ENCODE measurements around the gene DBN1.

DBN1 gene

GRCh38 chr5:177457852-177458681 lies 15.4 kb downstream of the DBN1 start:
- peak overlapping the region; percentile 22 to 88 for H3K27ac ChIP-seq
- no peak overlapping the region for H3K4me3 ChIP-seq
- no peak for DNase-seq (ENCODE audit: low spot score)
- TF ChIP-seq CTCF (IDR thresholded peaks at IDR 0.05), result no peak

DNA sequence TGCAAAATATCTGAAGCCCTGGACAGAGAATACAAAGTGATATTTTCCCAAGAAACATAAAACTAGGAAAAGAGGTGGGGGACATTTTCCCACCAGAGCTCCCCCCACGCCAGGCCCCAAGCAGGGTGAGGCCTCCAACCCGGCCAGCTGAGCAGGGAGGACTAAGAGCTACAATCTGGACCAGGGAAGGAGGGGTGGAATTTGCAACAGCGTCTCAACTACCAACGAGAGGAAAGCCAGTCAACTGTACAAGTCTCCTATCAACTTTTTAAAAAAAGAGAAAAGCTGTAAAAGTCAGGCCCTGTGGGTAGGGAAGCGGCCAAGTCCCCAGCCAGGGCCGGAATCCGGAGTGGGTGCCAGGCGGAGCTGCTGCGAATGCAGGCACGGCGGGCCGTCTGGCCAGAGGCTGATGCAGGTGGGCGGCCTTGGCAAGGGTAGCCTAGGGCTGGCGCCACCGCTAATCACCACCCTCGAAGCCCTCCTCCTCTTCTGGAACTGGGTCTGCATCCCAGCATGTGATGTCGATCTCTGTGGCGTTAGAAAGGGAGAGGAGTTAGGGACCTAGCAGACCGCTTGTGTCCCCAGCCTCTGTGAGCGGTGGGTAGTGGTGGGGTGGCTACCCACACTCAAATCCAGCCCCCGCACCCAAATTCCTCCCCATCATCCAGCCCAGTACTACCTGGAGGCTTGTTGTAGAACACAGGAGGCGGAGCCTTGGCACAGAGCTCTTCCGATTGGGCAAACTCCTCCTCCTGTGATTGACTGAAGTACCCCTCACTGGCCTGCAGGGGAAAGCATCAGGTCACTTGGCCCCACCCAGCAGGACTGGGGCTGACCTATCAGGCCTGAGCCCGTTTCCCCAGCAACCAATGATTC lies 16.2 kb downstream of the DBN1 start:
- peak overlapping the region; percentile 22 to 88 for H3K27ac ChIP-seq
- peak; percentile 95 for DNase-seq (ENCODE audit: low spot score)
- H3K4me3 ChIP-seq, result peak overlapping the region; percentile 28
- peak; percentile 47 for TF ChIP-seq CTCF (IDR thresholded peaks at IDR 0.05)

DNA sequence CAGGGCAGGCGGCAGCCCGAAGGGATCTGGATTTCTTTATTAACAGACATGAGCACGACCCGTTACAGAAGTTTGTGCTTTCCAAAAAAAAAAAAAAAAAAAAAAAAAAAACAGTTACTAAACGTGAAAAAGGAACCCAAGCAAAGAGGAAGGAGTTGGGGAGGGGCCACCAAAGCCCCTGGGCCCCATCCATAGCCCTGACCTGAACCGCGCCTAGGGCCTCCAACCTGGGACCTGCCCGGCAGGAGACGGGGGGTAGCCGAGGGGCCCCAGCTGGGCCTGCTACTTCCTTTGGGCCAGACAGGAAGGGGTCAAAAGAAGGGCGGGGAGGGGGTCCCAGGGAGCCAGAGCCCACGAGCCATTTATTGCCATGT lies 16.9 kb downstream of the DBN1 start:
- DNase-seq (ENCODE audit: low spot score), result no peak
- H3K4me3 ChIP-seq, result no peak overlapping the region

GRCh38 chr5:177455661-177456590 lies 17.5 kb downstream of the DBN1 start:
- DNase-seq (ENCODE audit: low spot score), result peak; percentile 97
- Histone ChIP-seq H3K4me3 (peak overlapping the region; percentile 71), H3K27ac (peak overlapping the region; percentile 22 to 77)
- TF ChIP-seq CTCF (IDR thresholded peaks at IDR 0.05), result peak; percentile 86

More for the DNA sequence above, 16.9 kb downstream of the DBN1 start:
- H3K27ac ChIP-seq, result peak overlapping the region; percentile 22 to 88
- no peak for TF ChIP-seq CTCF (IDR thresholded peaks at IDR 0.05)

DNA sequence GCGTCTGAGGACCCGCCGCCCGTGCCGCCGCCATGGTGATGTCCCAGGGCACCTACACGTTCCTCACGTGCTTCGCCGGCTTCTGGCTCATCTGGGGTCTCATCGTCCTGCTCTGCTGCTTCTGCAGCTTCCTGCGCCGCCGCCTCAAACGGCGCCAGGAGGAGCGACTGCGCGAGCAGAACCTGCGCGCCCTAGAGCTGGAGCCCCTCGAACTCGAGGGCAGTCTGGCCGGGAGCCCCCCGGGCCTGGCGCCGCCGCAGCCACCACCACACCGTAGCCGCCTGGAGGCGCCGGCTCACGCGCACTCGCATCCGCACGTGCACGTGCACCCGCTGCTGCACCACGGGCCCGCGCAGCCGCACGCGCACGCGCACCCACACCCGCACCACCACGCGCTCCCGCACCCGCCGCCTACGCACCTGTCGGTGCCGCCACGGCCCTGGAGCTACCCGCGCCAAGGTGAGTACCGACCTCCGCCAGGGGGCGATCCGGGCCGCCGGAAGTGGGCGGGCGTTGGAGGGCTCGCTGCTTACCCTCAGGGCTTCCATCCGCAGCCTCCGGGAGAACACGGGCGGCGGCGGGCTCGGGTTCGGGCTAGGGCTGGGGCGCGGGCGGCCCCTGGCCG lies 18.3 kb downstream of the DBN1 start:
- peak; percentile 49 for TF ChIP-seq CTCF (IDR thresholded peaks at IDR 0.05)
- peak overlapping the region; percentile 22 to 77 for H3K27ac ChIP-seq
- DNase-seq (ENCODE audit: low spot score), result no peak

DNA sequence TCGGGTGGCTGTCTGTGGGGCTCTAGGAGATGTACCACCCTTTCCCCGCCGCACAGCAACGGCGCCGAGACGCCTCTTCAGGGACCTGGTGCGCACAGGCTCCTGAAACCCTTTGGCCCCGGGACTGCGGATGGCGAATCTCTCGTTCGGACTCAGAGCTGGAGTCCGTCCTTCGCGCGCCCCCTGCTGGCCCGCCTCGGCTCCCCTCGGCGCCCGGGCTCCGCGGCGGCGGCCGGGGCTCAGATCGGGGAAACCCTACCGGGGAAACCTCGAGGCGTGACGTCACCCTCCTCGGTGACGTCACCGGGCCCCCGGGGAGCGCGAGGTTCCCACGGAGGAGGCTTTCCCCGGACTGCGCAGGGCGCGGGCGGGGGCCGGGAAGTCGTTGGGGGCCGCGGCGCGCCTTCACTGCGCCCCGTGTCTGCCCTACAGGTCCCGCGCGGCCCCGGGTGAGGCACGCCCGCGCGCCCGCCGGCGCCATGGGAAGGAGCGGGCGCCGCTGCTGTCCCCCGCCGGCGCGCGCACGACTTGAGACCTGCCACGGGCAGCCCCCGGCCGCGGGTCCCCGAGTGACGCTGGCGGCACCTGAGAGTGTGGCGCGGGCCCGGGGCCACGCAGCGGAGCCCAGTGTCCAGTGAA lies 18.9 kb downstream of the DBN1 start:
- H3K27ac ChIP-seq, result peak overlapping the region; percentile 30 to 77
- peak; percentile 93 for DNase-seq (ENCODE audit: low spot score)
- TF ChIP-seq CTCF (IDR thresholded peaks at IDR 0.05), result peak; percentile 84
- peak overlapping the region; percentile 71 for H3K4me3 ChIP-seq

More for the DNA sequence above, 18.3 kb downstream of the DBN1 start:
- peak overlapping the region; percentile 71 for H3K4me3 ChIP-seq

Data from coronary artery (tissue), 2 donors.